GM12875 (cell line): Measurements from ENCODE around the gene SORCS2.

Experiments
- H3K4me3 ChIP-seq: one replicate; pipeline ENCODE4 v1.5.1; 2011; ENCODE audit warnings: low read depth, low read length, control low read depth
- TF ChIP-seq, protein P1 (sequence below): IDR thresholded peaks from 2 replicates; pipeline ENCODE4 v1.5.1; 2011; ENCODE audit warnings: low read depth, mild to moderate bottlenecking, control low read depth, inconsistent platforms, low read length, moderate library complexity, borderline replicate concordance; ENCODE audit not compliant: insufficient read depth

The SORCS2 gene

DNA sequence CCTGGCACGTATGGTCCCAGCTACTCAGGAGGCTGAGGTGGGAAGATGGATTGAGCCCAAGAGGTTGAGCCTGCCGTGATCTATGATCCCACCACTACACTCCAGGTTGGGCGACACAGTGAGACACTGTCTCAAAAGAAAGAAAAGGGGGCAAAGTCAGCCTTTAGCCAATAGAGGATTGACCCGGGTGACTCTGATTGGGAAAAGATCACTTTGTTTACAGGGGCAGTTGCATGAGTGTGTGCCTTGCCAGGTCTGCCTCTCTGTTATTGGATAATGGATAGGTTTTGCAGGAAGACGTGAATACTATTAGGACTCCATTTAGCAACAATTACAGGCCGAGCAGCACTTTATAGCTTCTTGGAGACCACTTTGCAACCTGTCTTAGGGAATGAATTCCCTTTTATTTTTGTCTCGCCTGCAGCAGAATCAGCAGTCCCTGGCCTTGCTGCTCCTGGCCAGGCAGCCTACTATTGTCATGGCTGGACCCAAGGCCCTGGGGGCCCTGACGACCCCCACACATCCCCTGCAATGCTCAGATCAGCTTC is 345.6 kb downstream of the SORCS2 start:
- TF ChIP-seq, protein P1, sequence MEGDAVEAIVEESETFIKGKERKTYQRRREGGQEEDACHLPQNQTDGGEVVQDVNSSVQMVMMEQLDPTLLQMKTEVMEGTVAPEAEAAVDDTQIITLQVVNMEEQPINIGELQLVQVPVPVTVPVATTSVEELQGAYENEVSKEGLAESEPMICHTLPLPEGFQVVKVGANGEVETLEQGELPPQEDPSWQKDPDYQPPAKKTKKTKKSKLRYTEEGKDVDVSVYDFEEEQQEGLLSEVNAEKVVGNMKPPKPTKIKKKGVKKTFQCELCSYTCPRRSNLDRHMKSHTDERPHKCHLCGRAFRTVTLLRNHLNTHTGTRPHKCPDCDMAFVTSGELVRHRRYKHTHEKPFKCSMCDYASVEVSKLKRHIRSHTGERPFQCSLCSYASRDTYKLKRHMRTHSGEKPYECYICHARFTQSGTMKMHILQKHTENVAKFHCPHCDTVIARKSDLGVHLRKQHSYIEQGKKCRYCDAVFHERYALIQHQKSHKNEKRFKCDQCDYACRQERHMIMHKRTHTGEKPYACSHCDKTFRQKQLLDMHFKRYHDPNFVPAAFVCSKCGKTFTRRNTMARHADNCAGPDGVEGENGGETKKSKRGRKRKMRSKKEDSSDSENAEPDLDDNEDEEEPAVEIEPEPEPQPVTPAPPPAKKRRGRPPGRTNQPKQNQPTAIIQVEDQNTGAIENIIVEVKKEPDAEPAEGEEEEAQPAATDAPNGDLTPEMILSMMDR, result no peak
- no peak overlapping the region for H3K4me3 ChIP-seq

DNA sequence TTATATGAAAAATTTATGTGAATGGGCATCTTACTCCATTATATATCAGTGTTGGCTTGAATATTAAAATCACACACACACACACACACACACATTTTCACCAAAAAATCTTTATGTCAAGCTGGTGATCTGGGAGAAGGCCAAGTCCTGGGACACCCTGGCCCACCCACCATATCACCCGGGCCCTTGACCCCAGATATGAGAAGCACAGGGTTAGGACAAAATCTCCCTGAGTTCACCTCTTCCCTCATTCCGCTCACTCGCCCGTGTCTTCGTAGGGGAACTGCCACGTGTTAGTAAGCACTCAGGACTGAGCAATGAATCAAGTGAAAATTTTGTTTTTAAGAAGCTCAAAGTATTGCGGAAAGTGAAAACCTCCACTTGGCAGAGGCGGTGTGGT is 346.2 kb downstream of the SORCS2 start:
- TF ChIP-seq, protein P1, result no peak
- H3K4me3 ChIP-seq, result no peak overlapping the region

DNA sequence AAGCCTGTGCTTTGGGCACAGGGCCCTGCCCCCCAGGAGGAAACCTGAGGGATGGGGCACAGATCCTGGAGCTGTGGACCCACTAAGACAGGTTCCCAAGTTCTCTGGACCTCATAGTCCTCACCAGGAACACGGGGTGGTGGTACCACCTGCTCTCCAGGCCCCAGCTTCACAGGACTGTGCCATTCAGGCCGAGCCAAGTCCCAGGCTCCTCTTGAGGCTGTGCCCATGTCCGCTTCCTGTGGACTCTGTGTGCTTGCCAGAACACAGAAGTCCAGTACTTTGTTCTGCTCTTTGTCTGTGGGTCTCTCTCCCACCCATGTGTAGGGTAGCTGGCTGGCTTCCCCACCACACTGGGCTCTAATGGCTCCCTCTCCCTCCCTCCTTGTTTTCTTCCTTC is 346.8 kb downstream of the SORCS2 start:
- TF ChIP-seq, protein P1, result no peak
- no peak overlapping the region for H3K4me3 ChIP-seq

GRCh38 chr4:7539659-7540058 is 347.3 kb downstream of the SORCS2 start:
- no peak overlapping the region for H3K4me3 ChIP-seq
- TF ChIP-seq, protein P1, result no peak

GRCh38 chr4:7540206-7540605 is 347.9 kb downstream of the SORCS2 start:
- TF ChIP-seq, protein P1, result no peak
- H3K4me3 ChIP-seq, result no peak overlapping the region

DNA sequence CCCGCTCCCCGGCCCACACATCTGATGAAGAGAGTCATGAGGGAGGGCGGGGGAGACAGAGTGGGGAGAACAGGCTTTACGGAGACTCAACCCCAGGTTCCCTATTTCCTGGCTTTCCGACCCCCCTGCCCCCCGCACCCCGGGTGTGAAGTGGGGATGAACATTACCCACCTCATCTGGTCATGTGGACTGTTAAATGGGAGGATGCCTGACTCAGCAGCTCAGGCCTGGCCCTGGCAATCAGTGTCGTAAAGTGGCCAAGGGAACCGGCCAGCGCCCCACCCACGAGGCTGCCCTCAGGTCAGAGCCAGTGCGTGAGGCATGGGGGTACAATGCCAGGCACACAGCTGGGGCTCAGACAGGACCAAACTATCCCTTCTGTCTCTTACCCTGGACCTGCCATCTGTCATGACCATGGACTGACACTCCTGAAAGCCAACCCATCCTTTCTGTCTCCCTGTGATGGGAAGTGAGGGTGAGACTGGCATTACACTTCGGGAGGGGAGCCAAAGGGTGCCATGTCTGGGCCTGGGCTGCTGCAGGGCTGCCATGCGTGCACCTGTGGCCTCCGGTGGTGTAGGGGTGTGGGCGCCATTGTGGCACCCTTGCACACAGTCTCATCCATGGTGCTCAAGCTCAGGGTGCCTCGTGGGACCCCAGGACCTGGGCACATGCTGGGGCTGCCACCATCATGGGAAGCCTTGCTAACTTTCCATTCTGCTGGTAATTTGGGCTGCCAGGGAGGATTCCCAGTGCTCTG is 348.5 kb downstream of the SORCS2 start:
- TF ChIP-seq, protein P1, result no peak

DNA sequence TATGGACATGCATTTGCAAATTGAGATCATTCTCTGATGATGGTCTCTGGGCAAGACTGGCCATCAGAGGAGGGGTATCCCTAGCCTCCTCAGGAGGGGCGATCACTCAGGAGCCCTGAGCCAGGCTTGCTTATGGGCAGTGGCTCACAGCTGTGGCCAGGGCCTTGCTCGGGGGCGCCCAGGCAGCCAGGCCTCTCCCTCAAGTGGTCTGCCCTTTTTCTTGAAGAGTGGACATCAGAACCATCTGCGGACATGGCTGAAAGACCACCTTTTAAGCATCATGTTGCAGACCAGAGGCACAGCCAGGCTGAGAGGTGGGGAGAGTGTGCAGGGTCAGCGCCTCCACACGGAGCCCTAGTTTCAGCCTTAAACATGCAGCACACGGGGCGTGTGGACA is 349.1 kb downstream of the SORCS2 start:
- no peak overlapping the region for H3K4me3 ChIP-seq
- TF ChIP-seq, protein P1, result no peak

More for the DNA sequence above, 348.5 kb downstream of the SORCS2 start:
- no peak overlapping the region for H3K4me3 ChIP-seq
